Measurements from ENCODE around the gene OR14I1. TPM values are rescaled to one million over a fixed set of nuclear protein-coding genes. Genes with fewer than 3 reads are reported as not detected.

The OR14I1 gene
- total RNA-seq, 1 experiment from 2014 or later, result not detected

GRCh38 chr1:248736977-248737376, 34.4 kb upstream of the OR14I1 start:
- no peak for DNase-seq
- Mint-ChIP-seq H3K27ac (ENCODE audit: unreplicated experiment) (no peak overlapping the region), H3K36me3 (ENCODE audit: insufficient read depth, unreplicated experiment) (no peaks in the 10 kb centered on the region), H3K4me3 (ENCODE audit: low read depth, unreplicated experiment) (no peak overlapping the region), H3K27me3 (ENCODE audit: unreplicated experiment) (no peaks in the 10 kb centered on the region), H3K4me1 (ENCODE audit: low read depth, unreplicated experiment) (no peaks in the 10 kb centered on the region), H3K9me3 (ENCODE audit: low read depth, unreplicated experiment) (peaks cover 24% of the 10 kb centered on the region)
- BruUV-seq (replicated peaks), result no TSS peak
- CTCF ChIA-PET, result no interaction called here
- TF ChIP-seq, protein P1, sequence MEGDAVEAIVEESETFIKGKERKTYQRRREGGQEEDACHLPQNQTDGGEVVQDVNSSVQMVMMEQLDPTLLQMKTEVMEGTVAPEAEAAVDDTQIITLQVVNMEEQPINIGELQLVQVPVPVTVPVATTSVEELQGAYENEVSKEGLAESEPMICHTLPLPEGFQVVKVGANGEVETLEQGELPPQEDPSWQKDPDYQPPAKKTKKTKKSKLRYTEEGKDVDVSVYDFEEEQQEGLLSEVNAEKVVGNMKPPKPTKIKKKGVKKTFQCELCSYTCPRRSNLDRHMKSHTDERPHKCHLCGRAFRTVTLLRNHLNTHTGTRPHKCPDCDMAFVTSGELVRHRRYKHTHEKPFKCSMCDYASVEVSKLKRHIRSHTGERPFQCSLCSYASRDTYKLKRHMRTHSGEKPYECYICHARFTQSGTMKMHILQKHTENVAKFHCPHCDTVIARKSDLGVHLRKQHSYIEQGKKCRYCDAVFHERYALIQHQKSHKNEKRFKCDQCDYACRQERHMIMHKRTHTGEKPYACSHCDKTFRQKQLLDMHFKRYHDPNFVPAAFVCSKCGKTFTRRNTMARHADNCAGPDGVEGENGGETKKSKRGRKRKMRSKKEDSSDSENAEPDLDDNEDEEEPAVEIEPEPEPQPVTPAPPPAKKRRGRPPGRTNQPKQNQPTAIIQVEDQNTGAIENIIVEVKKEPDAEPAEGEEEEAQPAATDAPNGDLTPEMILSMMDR (IDR thresholded peaks at IDR 0.05; ENCODE audit: unreplicated experiment), result no peak
- intact Hi-C loops (cut with micrococcal nuclease; ENCODE audit: unreplicated experiment), result no loop called here

GRCh38 chr1:248733566-248733965, 31.0 kb upstream of the OR14I1 start:
- Mint-ChIP-seq H3K36me3 (ENCODE audit: insufficient read depth, unreplicated experiment) (no peaks in the 10 kb centered on the region), H3K9me3 (ENCODE audit: low read depth, unreplicated experiment) (peaks cover 17% of the 10 kb centered on the region), H3K27ac (ENCODE audit: unreplicated experiment) (no peak overlapping the region), H3K4me1 (ENCODE audit: low read depth, unreplicated experiment) (no peaks in the 10 kb centered on the region), H3K4me3 (ENCODE audit: low read depth, unreplicated experiment) (no peak overlapping the region), H3K27me3 (ENCODE audit: unreplicated experiment) (no peaks in the 10 kb centered on the region)
- BruUV-seq (replicated peaks), result no TSS peak
- intact Hi-C loops (cut with micrococcal nuclease; ENCODE audit: unreplicated experiment), result no loop called here
- no peak for DNase-seq
- TF ChIP-seq, protein P1 (IDR thresholded peaks at IDR 0.05; ENCODE audit: unreplicated experiment), result no peak
- CTCF ChIA-PET, result no interaction called here

- BruUV-seq (replicated peaks), result no TSS peak
- no peaks in the 10 kb centered on the region for H3K36me3 Mint-ChIP-seq (ENCODE audit: insufficient read depth, unreplicated experiment)
- intact Hi-C loops (cut with micrococcal nuclease; ENCODE audit: unreplicated experiment), result no loop called here
- no peaks in the 10 kb centered on the region for H3K27me3 Mint-ChIP-seq (ENCODE audit: unreplicated experiment)
- no peak overlapping the region for H3K27ac Mint-ChIP-seq (ENCODE audit: unreplicated experiment)
- no peaks in the 10 kb centered on the region for H3K4me1 Mint-ChIP-seq (ENCODE audit: low read depth, unreplicated experiment)
- peaks cover 14% of the 10 kb centered on the region for H3K9me3 Mint-ChIP-seq (ENCODE audit: low read depth, unreplicated experiment)
- no peak overlapping the region for H3K4me3 Mint-ChIP-seq (ENCODE audit: low read depth, unreplicated experiment)
- CTCF ChIA-PET, result no interaction called here
- no peak for DNase-seq
- TF ChIP-seq, protein P1 (IDR thresholded peaks at IDR 0.05; ENCODE audit: unreplicated experiment), result no peak
Observed at GRCh38 chr1:248730507-248731335, 28.2 kb upstream of the OR14I1 start.

GRCh38 chr1:248714248-248714647, 11.7 kb upstream of the OR14I1 start:
- H3K4me3 Mint-ChIP-seq (ENCODE audit: low read depth, unreplicated experiment), result no peak overlapping the region
- TF ChIP-seq, protein P1 (IDR thresholded peaks at IDR 0.05; ENCODE audit: unreplicated experiment), result no peak
- no peaks in the 10 kb centered on the region for H3K36me3 Mint-ChIP-seq (ENCODE audit: insufficient read depth, unreplicated experiment)
- no peaks in the 10 kb centered on the region for H3K4me1 Mint-ChIP-seq (ENCODE audit: low read depth, unreplicated experiment)
- H3K27me3 Mint-ChIP-seq (ENCODE audit: unreplicated experiment), result no peaks in the 10 kb centered on the region
- DNase-seq, result no peak
- CTCF ChIA-PET, result interaction anchor here (0.6 kb wide), 1 partner anchor 72 kb away, joined by 3 read pairs; no protein-coding TSS in a partner anchor
- BruUV-seq (replicated peaks), result no TSS peak
- intact Hi-C loops (cut with micrococcal nuclease; ENCODE audit: unreplicated experiment), result no loop called here
- H3K27ac Mint-ChIP-seq (ENCODE audit: unreplicated experiment), result no peak overlapping the region
- peaks cover 30% of the 10 kb centered on the region for H3K9me3 Mint-ChIP-seq (ENCODE audit: low read depth, unreplicated experiment)
